Activated gamma-delta T cell treated with Interleukin-2 at 50 U/mL for 16 hours (primary cell): Measurements from ENCODE around the gene NR6A1.

ENCODE experiments used
- DNase-seq: peaks from one replicate; pipeline ENCODE4 v3.0.0-alpha.2; 2020

NR6A1 gene

GRCh38 chr9:124795881-124796431 is 24.8 kb upstream of the NR6A1 start:
- DNase-seq: no peak

- DNase-seq: no peak
Observed at GRCh38 chr9:124794902-124795491, 23.9 kb upstream of the NR6A1 start.

GRCh38 chr9:124793015-124793541 is 22.0 kb upstream of the NR6A1 start:
- no peak for DNase-seq

GRCh38 chr9:124792257-124793014 is 21.3 kb upstream of the NR6A1 start:
- DNase-seq: no peak

GRCh38 chr9:124790801-124791505 is 19.8 kb upstream of the NR6A1 start:
- DNase-seq: no peak

- DNase-seq: no peak
Observed at GRCh38 chr9:124790301-124790700, 19.2 kb upstream of the NR6A1 start.

GRCh38 chr9:124789531-124789930 is 18.4 kb upstream of the NR6A1 start:
- no peak for DNase-seq

GRCh38 chr9:124788542-124789217 is 17.6 kb upstream of the NR6A1 start:
- no peak for DNase-seq

GRCh38 chr9:124786881-124787573 is 15.9 kb upstream of the NR6A1 start:
- no peak for DNase-seq

GRCh38 chr9:124784509-124784908 is 13.4 kb upstream of the NR6A1 start:
- DNase-seq: no peak

GRCh38 chr9:124783830-124784229 is 12.7 kb upstream of the NR6A1 start:
- DNase-seq: no peak

GRCh38 chr9:124782661-124783574 is 11.8 kb upstream of the NR6A1 start:
- DNase-seq: no peak

- no peak for DNase-seq
Observed at GRCh38 chr9:124781967-124782660, 11.0 kb upstream of the NR6A1 start.

GRCh38 chr9:124780757-124781151 is 9.6 kb upstream of the NR6A1 start:
- DNase-seq: no peak

- no peak for DNase-seq
Observed at GRCh38 chr9:124780060-124780756, 9.1 kb upstream of the NR6A1 start.

GRCh38 chr9:124779368-124780059 is 8.4 kb upstream of the NR6A1 start:
- no peak for DNase-seq

- no peak for DNase-seq
Observed at GRCh38 chr9:124778575-124779367, 7.7 kb upstream of the NR6A1 start.

GRCh38 chr9:124776954-124777648 is 6.0 kb upstream of the NR6A1 start, which contains the start of gene OLFML2A:
Gene OLFML2A, plus strand, starts transcription at chr9:124777133. Its CDS starts 138 bp downstream, at chr9:124777271.
- no peak for DNase-seq
